HuH-7.5 (cell line): ENCODE results near the gene COPS2.
"Not testable (repeated sequence)": the region's sequence is repeated elsewhere in the genome, so short reads cannot be mapped to it uniquely, and the experiment has no call there.

Experiments
- DNase-seq: peaks from one replicate; pipeline ENCODE4 v3.0.0; 2011; ENCODE audit warnings: low spot score

Gene COPS2

DNA sequence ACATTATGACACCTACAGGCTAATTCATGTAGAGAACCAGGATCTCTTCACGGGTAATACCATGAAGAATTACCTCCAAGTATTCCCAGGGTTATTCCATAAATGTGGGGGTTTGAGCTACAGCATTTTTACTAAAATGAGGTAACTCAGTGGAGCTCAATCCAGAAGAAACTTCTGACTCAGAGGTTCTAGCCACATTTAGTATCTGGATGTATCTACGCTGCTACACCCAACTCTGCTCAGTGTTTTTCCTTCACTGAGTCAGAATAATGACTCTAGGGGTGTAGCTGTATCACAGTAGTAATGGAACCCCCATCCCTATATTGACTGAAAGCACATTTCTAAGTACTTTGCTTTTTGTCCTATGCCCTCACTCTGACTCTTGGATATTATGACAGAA is 52.4 kb downstream of the COPS2 start:
- no peak for DNase-seq

DNA sequence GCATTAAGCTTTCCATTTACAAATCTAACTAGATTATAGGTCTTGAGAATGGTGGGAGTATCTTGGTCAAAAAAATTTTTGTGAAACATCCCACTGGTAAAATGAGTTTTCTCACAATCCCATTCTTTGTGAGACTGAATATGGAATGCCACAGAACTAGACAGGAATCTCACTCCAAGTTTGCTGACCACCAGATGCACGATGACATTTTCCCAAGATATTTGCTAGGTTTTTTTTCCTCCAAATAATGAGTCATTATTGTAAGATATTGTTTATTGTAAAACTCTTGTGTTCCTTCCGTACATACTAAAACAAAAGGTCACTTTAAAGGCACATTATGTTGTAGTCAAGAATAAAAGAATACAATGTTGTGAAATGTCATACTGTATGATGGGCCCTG is 53.9 kb downstream of the COPS2 start:
- no peak for DNase-seq

DNA sequence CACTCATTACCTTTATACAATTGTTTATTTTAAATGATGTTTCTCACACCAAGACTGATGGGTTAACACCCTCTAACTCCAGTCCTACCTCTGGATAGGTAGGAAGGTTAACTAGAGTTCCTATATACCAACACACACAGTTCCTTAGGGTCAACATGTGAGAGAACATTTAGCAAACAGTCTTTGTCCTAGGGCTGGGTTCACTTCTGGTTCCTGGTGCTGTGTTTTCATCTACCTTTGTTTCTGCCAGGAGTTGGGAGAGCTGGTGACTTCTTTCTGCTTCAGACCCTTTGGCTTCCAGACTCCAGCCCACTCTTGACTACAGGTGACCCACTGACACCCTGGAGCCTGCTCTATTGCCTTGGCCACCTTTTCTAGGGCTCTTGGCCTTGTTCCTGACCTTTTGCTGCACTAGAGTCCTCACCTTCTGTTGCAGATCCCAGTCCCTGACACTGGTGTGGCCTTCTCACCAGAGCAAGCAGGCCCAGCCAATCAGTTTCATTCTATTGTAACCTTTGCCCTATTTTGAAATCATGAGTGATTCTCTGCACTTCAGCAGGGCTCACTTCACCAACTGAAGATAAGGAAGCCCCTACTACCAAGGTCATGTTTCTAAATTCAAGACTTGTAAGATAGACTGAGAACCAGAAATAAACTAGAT is 59.2 kb downstream of the COPS2 start:
- DNase-seq, result peak; percentile 30

DNA sequence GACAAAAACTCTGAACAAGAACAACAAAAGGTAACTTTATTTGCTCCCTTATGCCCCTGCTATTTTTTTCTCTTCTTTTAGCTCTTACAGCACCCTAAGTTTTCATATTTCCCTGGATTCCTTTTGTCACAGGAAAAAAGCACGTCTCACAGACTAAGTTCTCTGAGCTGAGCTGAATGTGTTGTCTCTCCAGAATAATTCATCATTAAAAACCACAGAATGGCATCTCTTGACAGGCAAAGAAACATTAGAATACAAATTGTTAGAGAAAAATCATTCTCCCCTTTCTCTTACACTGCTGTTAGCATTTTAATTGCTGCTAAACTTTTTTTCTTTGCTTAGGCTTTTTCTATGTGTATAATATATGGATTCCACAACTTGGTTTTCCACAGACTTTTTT is 60.5 kb downstream of the COPS2 start:
- DNase-seq, result no peak

DNA sequence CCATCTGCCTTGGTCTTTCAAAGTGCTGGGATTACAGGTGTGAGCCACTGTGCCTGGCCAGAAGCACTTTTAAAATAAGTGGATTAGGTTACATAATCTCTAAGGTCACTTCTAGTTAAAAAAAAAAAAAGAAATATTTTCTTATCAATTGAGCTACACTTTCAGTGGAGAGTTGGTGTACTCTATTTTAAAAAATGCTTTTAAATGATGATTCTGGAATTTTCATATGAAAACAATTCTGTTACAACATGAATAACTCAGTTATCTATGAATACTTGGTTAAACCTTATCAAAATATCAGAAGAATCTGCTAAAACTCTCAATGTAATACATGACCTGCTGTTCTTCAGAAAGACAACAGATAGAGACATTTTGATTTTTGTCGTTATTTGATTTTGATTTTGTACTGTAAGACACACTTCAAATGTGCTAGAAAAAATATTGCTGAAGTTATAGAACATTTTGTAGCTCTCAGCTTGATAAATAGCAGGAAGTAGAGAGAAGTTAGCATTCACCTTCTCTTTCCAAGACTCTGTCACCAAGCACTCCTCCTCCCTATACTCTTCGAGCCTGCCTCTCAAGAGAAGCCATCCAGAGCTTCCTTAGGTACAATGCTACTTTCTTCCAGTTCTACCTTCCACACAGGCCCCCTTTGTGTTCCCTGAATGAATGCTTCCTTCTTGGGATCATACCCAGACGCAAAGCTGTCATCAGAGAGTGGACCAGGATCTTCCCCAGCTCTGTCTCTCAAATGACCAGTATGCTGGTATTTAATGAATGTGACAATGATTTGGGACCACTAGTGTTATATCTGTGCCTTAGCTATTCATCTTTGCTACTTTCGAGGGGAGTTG is 61.9 kb downstream of the COPS2 start:
- DNase-seq, result no peak

DNA sequence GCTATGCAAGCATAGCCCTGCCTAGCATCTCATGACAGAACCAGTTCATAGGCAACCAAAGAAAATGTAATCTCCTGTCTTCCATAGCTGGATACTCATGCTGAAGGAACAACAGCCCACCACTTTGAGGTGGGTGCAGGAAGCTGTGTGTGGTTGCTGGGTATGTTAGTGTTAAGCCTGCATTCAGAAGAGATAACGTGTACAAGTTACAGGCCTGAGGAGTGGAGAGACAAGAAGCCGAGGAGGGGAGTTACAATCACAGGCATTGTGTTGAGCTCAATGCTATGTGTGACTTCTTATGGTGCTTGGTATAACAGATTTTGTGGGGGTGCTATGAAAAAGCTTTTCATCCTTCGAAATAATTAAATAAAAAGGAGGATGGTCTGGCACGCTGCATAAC is 66.4 kb downstream of the COPS2 start:
- no peak for DNase-seq

DNA sequence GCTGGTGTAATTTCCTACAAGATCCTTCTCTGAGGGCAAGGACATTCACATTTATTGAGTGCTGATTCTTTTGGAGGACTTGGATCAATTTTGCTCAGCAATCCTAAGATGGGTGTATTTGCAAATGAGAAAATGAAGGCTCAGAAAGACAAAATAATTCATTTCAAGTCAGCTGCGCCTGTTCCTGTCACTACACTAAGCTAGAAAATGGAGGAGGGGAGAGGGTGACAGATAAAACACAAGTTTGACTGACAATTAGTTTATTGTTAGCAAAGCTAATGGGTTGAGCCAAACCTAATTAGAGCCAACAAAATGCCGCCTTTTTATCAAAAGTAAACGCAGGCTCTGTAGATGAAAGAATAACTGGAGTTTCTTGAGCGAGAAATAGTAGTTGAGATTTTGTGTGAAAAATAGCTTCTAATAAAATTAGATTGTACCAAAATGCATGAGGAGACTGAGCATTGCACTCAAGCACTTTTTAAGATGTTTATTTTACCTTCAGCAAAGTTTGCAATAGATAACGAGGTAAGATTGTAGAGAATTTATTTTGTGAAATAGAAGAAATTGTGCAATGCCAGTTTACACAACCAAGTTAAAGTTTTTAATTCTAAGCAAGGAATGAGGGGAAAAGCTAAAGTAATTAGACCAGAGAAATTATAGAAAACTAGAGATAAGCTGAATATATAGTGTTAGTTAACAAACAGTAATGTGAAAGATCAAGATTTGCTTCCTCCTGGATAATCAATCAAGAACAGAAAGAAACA is 69.5 kb downstream of the COPS2 start:
- no peak for DNase-seq

DNA sequence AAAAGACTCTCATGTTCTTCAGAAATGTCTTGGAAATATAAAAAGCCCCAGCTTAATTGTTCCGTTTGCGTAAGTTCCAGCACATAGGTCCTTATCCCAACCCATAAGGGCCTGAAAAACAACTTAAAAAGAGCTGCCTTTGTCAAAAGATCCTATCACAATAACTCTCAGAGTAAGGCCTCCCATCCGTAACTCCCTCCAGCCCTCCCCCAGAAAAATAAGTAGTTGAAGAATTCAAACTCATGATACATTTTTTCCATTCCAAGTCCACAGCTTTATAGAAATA is 71.2 kb downstream of the COPS2 start:
- DNase-seq, result no peak

DNA sequence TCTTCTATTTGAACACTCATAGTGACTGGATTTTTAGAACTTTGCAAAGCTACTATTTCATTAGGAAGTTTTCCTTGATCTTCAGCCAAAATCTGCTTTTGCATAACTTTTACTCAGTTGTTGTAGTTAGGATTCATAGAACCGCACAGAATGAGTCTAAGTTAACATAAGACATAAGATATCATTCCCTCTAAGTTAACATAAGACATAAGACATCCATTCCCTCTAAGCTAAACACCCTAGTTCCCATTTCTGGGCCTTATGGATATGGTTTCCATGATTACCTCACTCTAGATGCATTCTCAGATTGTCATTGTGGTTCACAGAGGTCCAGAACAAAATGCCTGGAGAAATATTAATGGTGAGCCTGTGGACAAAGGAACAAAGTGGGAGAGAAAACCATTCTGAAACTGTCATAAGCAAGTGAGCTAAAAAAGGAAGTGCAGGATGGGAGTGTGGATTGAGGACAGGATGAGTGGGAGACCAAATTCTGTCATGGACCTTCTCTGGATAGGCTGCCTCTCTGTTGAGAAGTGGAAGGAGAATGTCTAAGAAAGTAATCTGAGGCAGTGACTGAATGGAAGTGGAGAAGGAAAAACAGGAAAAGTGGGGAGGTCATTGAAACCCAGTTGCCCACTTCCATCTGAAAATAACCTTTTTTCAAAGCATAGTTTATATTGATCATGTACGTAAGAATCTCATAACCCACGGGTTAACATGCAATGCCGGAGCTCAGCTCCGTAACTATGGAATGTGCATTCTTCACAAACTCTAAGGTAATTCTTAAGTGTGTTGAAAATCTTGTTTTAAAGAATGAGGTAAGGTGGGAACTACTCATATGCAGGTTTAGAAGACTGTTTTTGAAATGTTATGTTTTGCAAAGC is 71.8 kb downstream of the COPS2 start:
- DNase-seq, result no peak

DNA sequence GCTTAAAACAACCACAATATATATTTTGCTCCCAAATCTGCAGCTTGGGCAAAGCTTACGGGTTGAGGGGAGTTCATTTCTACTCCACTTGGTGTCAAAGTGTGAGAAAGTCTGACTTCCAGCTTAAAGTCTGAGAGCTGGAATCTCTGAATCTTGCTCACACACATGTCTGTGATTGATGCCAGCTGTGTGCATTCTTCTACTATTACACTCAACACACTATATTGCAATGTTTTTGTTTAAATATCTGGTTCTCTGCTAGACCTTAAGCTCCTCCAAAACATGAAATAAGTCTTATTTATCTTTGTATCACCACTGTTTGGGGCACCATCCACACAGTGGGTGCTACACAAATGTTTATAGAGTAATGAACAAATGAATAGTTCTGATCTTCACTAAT is 72.4 kb downstream of the COPS2 start:
- no peak for DNase-seq

DNA sequence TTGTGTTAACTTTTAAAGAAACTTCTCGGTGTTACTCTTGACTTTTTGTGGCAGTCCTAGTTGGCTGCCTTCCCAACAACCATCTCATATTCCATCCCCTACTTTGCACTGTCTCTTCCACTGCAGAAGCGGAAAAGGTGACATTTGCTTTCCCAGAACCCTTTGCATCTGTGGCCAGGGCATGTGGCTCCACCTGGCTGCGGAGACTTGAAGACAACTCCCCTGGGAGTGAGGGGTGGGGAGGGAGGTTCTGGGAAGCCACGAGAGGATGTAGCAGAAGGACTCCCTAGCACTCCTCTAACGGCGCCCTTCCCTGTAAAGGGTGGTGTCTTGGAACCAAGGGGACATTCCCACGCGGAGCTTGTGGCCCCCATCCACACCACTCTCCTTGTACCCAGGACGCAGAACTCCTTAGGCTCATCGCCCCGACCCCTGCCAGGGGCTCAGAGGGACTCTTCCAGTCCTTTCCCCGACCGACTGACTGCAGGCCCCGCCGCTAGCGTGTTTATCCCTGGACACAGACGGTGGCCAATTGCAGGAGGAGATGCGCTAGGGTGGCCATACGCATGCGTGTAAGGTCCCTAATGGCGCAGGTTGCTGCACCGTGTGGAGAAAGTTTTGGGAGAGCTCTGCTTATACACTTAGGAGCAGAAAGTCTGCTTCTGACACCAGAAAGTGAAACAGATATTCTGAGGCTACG is 75.9 kb downstream of the COPS2 start:
- DNase-seq, result no peak

DNA sequence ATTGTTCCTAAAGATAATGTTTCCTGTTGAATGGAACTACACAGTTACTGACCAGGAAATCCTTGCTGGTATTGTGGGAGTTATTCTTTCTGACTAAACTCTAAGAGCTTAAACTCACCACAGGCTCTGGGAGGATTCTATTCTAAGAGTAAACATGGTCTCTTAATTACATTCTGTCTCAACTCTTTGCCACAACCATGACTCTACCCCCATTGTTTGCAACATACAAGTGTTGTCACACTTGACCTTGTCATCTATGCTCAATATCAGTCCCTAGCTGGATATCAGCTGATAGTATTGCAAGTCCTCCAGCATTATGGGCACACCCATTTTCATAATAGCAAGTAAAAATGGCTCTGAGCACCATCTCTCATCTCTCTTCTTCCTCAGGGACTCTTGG is 79.5 kb downstream of the COPS2 start:
- no peak for DNase-seq

DNA sequence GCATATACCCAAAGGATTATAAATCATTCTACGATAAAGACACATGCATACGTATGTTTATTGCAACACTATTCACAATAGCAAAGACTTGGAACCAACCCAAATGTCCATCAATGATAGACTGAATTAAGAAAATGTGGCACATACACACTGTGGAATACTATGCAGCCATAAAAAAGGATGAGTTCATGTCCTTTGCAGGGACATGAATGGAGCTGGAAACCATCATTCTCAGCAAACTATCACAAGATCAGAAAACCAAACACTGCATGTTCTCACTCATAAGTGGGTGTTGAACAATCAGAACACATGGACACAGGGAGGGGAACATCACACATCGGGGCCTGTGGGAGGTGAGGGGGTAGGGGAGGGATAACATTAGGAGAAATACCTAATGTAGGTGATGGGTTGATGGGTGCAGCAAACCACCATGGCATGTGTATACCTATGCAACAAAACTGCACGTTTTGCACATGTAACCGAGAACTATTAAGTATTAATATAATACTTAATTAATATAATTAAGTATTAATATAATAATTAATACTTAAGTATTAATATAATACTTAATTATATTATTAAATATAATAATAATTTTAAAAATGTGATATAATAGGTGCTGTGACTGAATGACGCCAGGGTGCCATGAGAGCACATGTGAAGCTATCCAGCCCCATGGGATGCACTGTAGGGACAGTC is 80.7 kb downstream of the COPS2 start:
- not testable (repeated sequence) for DNase-seq
